ENCODE measurements around the gene SPTBN4.

SPTBN4 gene

DNA sequence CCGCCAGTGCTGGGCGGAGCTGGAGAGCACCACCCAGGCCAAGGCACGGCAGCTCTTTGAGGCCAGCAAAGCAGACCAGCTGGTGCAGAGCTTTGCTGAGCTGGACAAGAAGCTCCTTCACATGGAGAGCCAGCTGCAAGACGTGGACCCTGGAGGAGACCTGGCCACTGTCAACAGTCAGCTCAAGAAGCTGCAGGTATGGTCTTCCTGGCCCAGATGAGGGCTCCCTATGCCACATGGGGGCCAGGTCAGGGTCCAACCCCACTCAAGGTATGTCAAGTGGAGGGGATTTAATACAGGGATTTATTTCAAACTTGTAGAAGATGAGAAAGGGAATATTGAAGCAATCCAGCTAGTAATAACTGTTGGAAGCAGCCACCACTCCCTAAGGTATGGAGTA lies 67.3 kb downstream of the SPTBN4 start:
- Histone ChIP-seq H3K4me3 (replicated peaks; ENCODE audit: insufficient read depth, low read length) (no peak overlapping the region), H3K27ac (replicated peaks) (no peak overlapping the region), H3K27me3 (ENCODE audit: insufficient read depth, poor library complexity, severe bottlenecking) (peaks cover 10% of the 10 kb centered on the region)
- TF ChIP-seq, protein P1, sequence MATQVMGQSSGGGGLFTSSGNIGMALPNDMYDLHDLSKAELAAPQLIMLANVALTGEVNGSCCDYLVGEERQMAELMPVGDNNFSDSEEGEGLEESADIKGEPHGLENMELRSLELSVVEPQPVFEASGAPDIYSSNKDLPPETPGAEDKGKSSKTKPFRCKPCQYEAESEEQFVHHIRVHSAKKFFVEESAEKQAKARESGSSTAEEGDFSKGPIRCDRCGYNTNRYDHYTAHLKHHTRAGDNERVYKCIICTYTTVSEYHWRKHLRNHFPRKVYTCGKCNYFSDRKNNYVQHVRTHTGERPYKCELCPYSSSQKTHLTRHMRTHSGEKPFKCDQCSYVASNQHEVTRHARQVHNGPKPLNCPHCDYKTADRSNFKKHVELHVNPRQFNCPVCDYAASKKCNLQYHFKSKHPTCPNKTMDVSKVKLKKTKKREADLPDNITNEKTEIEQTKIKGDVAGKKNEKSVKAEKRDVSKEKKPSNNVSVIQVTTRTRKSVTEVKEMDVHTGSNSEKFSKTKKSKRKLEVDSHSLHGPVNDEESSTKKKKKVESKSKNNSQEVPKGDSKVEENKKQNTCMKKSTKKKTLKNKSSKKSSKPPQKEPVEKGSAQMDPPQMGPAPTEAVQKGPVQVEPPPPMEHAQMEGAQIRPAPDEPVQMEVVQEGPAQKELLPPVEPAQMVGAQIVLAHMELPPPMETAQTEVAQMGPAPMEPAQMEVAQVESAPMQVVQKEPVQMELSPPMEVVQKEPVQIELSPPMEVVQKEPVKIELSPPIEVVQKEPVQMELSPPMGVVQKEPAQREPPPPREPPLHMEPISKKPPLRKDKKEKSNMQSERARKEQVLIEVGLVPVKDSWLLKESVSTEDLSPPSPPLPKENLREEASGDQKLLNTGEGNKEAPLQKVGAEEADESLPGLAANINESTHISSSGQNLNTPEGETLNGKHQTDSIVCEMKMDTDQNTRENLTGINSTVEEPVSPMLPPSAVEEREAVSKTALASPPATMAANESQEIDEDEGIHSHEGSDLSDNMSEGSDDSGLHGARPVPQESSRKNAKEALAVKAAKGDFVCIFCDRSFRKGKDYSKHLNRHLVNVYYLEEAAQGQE (IDR thresholded peaks at IDR 0.05; ENCODE audit: insufficient replicate concordance, low read depth): no peak
- TF ChIP-seq, protein P2, sequence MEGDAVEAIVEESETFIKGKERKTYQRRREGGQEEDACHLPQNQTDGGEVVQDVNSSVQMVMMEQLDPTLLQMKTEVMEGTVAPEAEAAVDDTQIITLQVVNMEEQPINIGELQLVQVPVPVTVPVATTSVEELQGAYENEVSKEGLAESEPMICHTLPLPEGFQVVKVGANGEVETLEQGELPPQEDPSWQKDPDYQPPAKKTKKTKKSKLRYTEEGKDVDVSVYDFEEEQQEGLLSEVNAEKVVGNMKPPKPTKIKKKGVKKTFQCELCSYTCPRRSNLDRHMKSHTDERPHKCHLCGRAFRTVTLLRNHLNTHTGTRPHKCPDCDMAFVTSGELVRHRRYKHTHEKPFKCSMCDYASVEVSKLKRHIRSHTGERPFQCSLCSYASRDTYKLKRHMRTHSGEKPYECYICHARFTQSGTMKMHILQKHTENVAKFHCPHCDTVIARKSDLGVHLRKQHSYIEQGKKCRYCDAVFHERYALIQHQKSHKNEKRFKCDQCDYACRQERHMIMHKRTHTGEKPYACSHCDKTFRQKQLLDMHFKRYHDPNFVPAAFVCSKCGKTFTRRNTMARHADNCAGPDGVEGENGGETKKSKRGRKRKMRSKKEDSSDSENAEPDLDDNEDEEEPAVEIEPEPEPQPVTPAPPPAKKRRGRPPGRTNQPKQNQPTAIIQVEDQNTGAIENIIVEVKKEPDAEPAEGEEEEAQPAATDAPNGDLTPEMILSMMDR (IDR thresholded peaks at IDR 0.05; ENCODE audit: insufficient read depth, low read length): no peak
- TF ChIP-seq SPI1 (IDR thresholded peaks at IDR 0.05; ENCODE audit: borderline replicate concordance, low read depth) (no peak), POLR2AphosphoS5 (IDR thresholded peaks at IDR 0.05; ENCODE audit: low read depth) (no peak), GABPA (IDR thresholded peaks at IDR 0.05; ENCODE audit: low read depth) (no peak)
- no peak for DNase-seq (ENCODE audit: low read depth in 1 of 2, low spot score in 1 of 2)

DNA sequence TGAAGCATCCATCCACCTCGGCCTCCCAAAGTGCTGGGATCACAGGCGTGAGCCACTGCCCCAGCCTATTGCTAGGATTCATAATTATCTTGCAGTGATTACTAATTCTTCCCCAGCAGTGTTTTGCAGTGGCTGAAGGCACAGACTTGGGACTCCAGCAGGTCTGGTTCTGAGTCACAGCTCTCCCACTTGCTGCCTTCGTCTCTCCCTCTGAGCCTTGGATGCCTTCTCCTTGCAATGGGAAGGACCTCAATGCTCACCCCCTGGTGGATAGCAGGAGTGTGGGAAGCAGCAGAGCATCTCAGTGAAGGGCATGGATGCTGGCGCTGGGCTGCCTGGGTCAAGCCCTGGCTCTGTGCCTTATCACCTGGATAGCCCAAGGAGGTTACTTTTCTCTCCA lies 72.3 kb downstream of the SPTBN4 start:
- no peak overlapping the region for H3K4me3 ChIP-seq (replicated peaks; ENCODE audit: insufficient read depth, low read length)
- no peak overlapping the region for H3K27ac ChIP-seq (replicated peaks)
- DNase-seq (ENCODE audit: low read depth in 1 of 2, low spot score in 1 of 2): no peak
- TF ChIP-seq POLR2AphosphoS5 (IDR thresholded peaks at IDR 0.05; ENCODE audit: low read depth) (no peak), GABPA (IDR thresholded peaks at IDR 0.05; ENCODE audit: low read depth) (no peak), SPI1 (IDR thresholded peaks at IDR 0.05; ENCODE audit: borderline replicate concordance, low read depth) (no peak)
- TF ChIP-seq, protein P2 (IDR thresholded peaks at IDR 0.05; ENCODE audit: insufficient read depth, low read length): no peak
- TF ChIP-seq, protein P1 (IDR thresholded peaks at IDR 0.05; ENCODE audit: insufficient replicate concordance, low read depth): no peak
- no peaks in the 10 kb centered on the region for H3K27me3 ChIP-seq (ENCODE audit: insufficient read depth, poor library complexity, severe bottlenecking)

DNA sequence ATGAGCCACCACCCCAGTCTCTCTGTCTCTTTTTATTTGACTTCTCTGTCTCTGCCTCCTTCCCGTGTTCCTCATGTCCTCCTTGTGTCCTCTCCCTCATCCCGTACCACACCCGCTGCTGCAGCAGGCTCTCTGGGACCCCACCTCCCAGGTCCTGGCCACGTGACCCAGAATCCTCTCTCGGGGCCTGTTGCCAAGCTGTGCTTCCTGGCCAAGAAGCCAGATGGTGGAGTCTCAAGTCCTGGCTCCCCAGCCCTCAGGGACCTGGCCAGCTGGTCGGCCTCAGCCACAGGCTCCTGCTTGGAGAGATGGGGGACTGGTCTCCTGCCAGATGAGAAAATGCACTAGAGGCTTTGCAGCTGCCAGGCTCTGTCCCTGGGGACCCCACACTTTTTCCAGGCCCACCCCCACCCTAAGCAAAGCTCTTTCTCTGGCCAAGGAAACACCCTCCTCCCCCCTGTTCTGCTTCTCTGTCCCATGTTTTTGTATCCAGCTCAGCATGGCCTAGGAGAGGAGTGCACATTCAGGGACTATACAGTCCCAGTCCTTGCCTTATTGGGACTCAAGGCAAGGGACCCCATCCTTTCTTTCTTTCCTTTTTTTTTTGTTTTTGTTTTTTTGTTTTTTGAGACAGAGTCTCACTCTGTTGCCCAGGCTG lies 75.5 kb downstream of the SPTBN4 start:
- DNase-seq (ENCODE audit: low read depth in 1 of 2, low spot score in 1 of 2): no peak
- H3K27ac ChIP-seq (replicated peaks): no peak overlapping the region
- no peak overlapping the region for H3K4me3 ChIP-seq (replicated peaks; ENCODE audit: insufficient read depth, low read length)
- no peak for TF ChIP-seq POLR2AphosphoS5 (IDR thresholded peaks at IDR 0.05; ENCODE audit: low read depth)
- no peak for TF ChIP-seq GABPA (IDR thresholded peaks at IDR 0.05; ENCODE audit: low read depth)
- TF ChIP-seq, protein P2 (IDR thresholded peaks at IDR 0.05; ENCODE audit: insufficient read depth, low read length): no peak
- TF ChIP-seq, protein P1 (IDR thresholded peaks at IDR 0.05; ENCODE audit: insufficient replicate concordance, low read depth): no peak
- no peak for TF ChIP-seq SPI1 (IDR thresholded peaks at IDR 0.05; ENCODE audit: borderline replicate concordance, low read depth)
- H3K27me3 ChIP-seq (ENCODE audit: insufficient read depth, poor library complexity, severe bottlenecking): no peaks in the 10 kb centered on the region
